Measurements from ENCODE around the gene SLC12A4. TPM values are rescaled to one million over a fixed set of nuclear protein-coding genes. Genes with fewer than 3 reads are reported as not detected.

The SLC12A4 gene
- total and polyA plus RNA-seq, 2 of the 13 experiments (the other 11 are each of a cell fraction or from before 2014, with no cell fraction given) = 65.1 to 84.3 TPM

GRCh38 chr16:67949645-67950044 is 18.8 kb downstream of the SLC12A4 start:
- no peak overlapping the region for H3K27ac ChIP-seq (ENCODE audit: extremely low read length, insufficient read depth, low read length)
- H3K4me1 ChIP-seq (ENCODE audit: insufficient read depth, low read length) = peaks cover 21% of the 10 kb centered on the region
- TF ChIP-seq AGO2 (optimal IDR thresholded peaks at IDR 0.05; ENCODE audit: low read depth, low read length) (peak; percentile 87), RBM22 (optimal IDR thresholded peaks at IDR 0.05; ENCODE audit: low read length) (peak; percentile 70), THRA (CRISPR knock-in tag; IDR thresholded peaks at IDR 0.05; ENCODE audit: borderline replicate concordance) (no peak), SAP130 (CRISPR knock-in tag; IDR thresholded peaks at IDR 0.05; ENCODE audit: low read depth) (no peak)
- H3K36me3 ChIP-seq (replicated peaks in 1 of 2; ENCODE audit: control insufficient read depth in 1 of 2, insufficient read depth in 2 of 2, low read length in 2 of 2) = peaks cover 69 to 91% of the 10 kb centered on the region in 2 experiments
- H2AFZ ChIP-seq (ENCODE audit: low read length) = no peak overlapping the region
- ChIA-PET CTCF (ENCODE audit: low intra/inter-chr PET ratio, low total read pairs) (no interaction called here), POLR2A (interaction anchor here (13.6 kb wide), 1 partner anchor 14 kb away, joined by 226 read pairs; the partner anchor contains the start of gene SLC12A4)
- DNase-seq (ENCODE audit: low spot score) = no peak
- intact Hi-C loops (cut with micrococcal nuclease; ENCODE audit: unreplicated experiment) (no loop called here), in situ Hi-C loops (cut with HindIII; ENCODE audit: extremely low pct_ligation_motif_present, low pct_unique_long_range_greater_than_20kb) (no loop called here)
- H4K20me1 ChIP-seq (ENCODE audit: insufficient read depth, low read length) = no peaks in the 10 kb centered on the region; the same call in 1 of the 2 replicates
- H3K79me2 ChIP-seq (ENCODE audit: insufficient read depth, low read length) = no peaks in the 10 kb centered on the region
- H3K9me3 ChIP-seq (ENCODE audit: low read length) = no peaks in the 10 kb centered on the region
- 100% methylated on average over 5 of the region's 11 CpGs for WGBS (ENCODE audit: low lambda C conversion rate)
- H3K9ac ChIP-seq (ENCODE audit: insufficient read depth, low read depth, low read length) = no peak overlapping the region
- H3K27me3 ChIP-seq (ENCODE audit: control insufficient read depth in 1 of 2, insufficient read depth in 2 of 2, low read length in 2 of 2) = no peaks in the 10 kb centered on the region
- no peak for FAIRE-seq
- no TSS peak for BruUV-seq (replicated peaks)
- H3K4me2 ChIP-seq (ENCODE audit: low read depth, low read length) = no peak overlapping the region
- H3K4me3 ChIP-seq (replicated peaks in 1 of 3; ENCODE audit: insufficient read depth in 1 of 3, low read depth in 2 of 3, low read length in 3 of 3) = no peak overlapping the region
- no peak for ATAC-seq

- Histone ChIP-seq H3K4me1 (ENCODE audit: insufficient read depth, low read length) (peaks cover 31% of the 10 kb centered on the region), H3K36me3 (replicated peaks in 1 of 2; ENCODE audit: control insufficient read depth in 1 of 2, insufficient read depth in 2 of 2, low read length in 2 of 2) (peaks cover 60 to 80% of the 10 kb centered on the region in 2 experiments), H3K4me3 (replicated peaks in 1 of 3; ENCODE audit: insufficient read depth in 1 of 3, low read depth in 2 of 3, low read length in 3 of 3) (no peak overlapping the region), H3K4me2 (ENCODE audit: low read depth, low read length) (no peak overlapping the region), H3K79me2 (ENCODE audit: insufficient read depth, low read length) (no peaks in the 10 kb centered on the region), H2AFZ (ENCODE audit: low read length) (no peak overlapping the region), H3K9ac (ENCODE audit: insufficient read depth, low read depth, low read length) (no peak overlapping the region), H3K27ac (ENCODE audit: extremely low read length, insufficient read depth, low read length) (no peak overlapping the region), H3K27me3 (ENCODE audit: control insufficient read depth in 1 of 2, insufficient read depth in 2 of 2, low read length in 2 of 2) (no peaks in the 10 kb centered on the region), H4K20me1 (ENCODE audit: insufficient read depth, low read length) (peaks cover 1% of the 10 kb centered on the region; the same call in 1 of the 2 replicates), H3K9me3 (ENCODE audit: low read length) (no peaks in the 10 kb centered on the region)
- intact Hi-C loops (cut with micrococcal nuclease; ENCODE audit: unreplicated experiment) (no loop called here), in situ Hi-C loops (cut with HindIII; ENCODE audit: extremely low pct_ligation_motif_present, low pct_unique_long_range_greater_than_20kb) (no loop called here)
- ChIA-PET CTCF (ENCODE audit: low intra/inter-chr PET ratio, low total read pairs) (no interaction called here), POLR2A (interaction anchor here (13.6 kb wide), 1 partner anchor 16 kb away, joined by 226 read pairs; the partner anchor contains the start of gene SLC12A4)
- BruUV-seq (replicated peaks) = no TSS peak
- DNase-seq (ENCODE audit: low spot score) (no peak), FAIRE-seq (no peak), ATAC-seq (no peak)
- 97% methylated on average over 14 of the region's 15 CpGs for WGBS (ENCODE audit: low lambda C conversion rate)
- TF ChIP-seq RBFOX2 (IDR thresholded peaks at IDR 0.05; ENCODE audit: low read depth, low read length) = peak; percentile 36; the same call in 1 of the 2 replicates
- TF ChIP-seq MXD1 (CRISPR knock-in tag; IDR thresholded peaks at IDR 0.05) = 0 out of 2 replicates have a peak, but pooled peaks have one; percentile 9
- TF ChIP-seq ZNF776 (CRISPR knock-in tag; IDR thresholded peaks at IDR 0.05) = 0 out of 2 replicates have a peak, but pooled peaks have one; percentile 11
- no peak for TF ChIP-seq JARID2 (CRISPR knock-in tag; IDR thresholded peaks at IDR 0.05; ENCODE audit: insufficient replicate concordance)
- TF ChIP-seq AGO1 (IDR thresholded peaks at IDR 0.05; ENCODE audit: low read depth, low read length, poor library complexity, severe bottlenecking) = no peak
- TF ChIP-seq POLR2AphosphoS5 (IDR thresholded peaks at IDR 0.05; ENCODE audit: low read depth, low read length) = peak; percentile 24
- 0 out of 2 replicates have a peak, but pooled peaks have one; percentile 16 for TF ChIP-seq NFKB2 (CRISPR knock-in tag; IDR thresholded peaks at IDR 0.05; ENCODE audit: borderline replicate concordance)
Observed at GRCh38 chr16:67948015-67948414, 20.4 kb downstream of the SLC12A4 start.
